Esophagus squamous epithelium (tissue), 4 donors: ENCODE data around the gene ECM1.

ENCODE experiments used
- CTCF ChIP-seq, 6 experiments: fragments of 450-650 bp in 4 of 6; fragments of 200-600 bp in 2 of 6; sonication (generic) in 2 of 6; IDR thresholded peaks; one replicate each; pipeline ENCODE4 v1.5.1; 2016 to 2019; ENCODE audit warnings: antibody characterized with exemption in 6 of 6, mild to moderate bottlenecking in 4 of 6, moderate library complexity in 4 of 6
- POLR2A ChIP-seq, 4 donors: fragments of 450-650 bp; IDR thresholded peaks; one replicate each; pipeline ENCODE4 v1.6.1; 2017; ENCODE audit warnings: antibody characterized with exemption in 4 of 4, mild to moderate bottlenecking in 4 of 4, moderate library complexity in 3 of 4

- no peak for TF ChIP-seq POLR2A (IDR thresholded peaks at IDR 0.05)
- TF ChIP-seq CTCF (IDR thresholded peaks at IDR 0.05) = no peak
Measured at GRCh38 chr1:150548324-150548631, 40.4 kb downstream of the ECM1 start.
